ENCODE measurements around the gene ATP2B1. TPM values are rescaled to one million over a fixed set of nuclear protein-coding genes. Genes with fewer than 3 reads are reported as not detected.

ATP2B1 gene
- polyA plus RNA-seq, 2 of the 4 experiments (the other 2 are of a cell fraction): 52.7 to 132 TPM

- FAIRE-seq: no peak
- WGBS (ENCODE audit: missing lambda C conversion rate): 96% methylated on average over 5 of the region's 5 CpGs
- CTCF ChIA-PET: interaction anchor here (1.0 to 1.6 kb wide), 3 partner anchors 14 to 151 kb away, joined by 3 to 5 read pairs (median 5); no protein-coding TSS in a partner anchor
- Histone ChIP-seq H3K4me3 (no peak overlapping the region), H3K9me3 (no peaks in the 10 kb centered on the region), H3K4me2 (peak overlapping the region; percentile 42; the same call in 1 of the 3 replicates), H3K4me1 (peaks cover 80% of the 10 kb centered on the region), H3K27ac (no peak overlapping the region)
- DNase-seq (ENCODE audit: low read depth in 1 of 2, low spot score in 1 of 2): no peak
- no peak; a peak in 1 of 6 replicates for ATAC-seq
- no peak for TF ChIP-seq MAFK (IDR thresholded peaks at IDR 0.05; ENCODE audit: partially characterized antibody)
- TF ChIP-seq POLR2AphosphoS2 (conservative IDR thresholded peaks at IDR 0.05; ENCODE audit: low read length): no peak
- no peak for TF ChIP-seq JUN (IDR thresholded peaks at IDR 0.05)
- TF ChIP-seq HOXA7 (CRISPR knock-in tag; IDR thresholded peaks at IDR 0.05): no peak
- no peak for TF ChIP-seq NPAS2 (CRISPR knock-in tag; IDR thresholded peaks at IDR 0.05; ENCODE audit: borderline replicate concordance)
- no peak for TF ChIP-seq PHF8 (IDR thresholded peaks at IDR 0.05; ENCODE audit: borderline replicate concordance, low read depth)
- no peak for TF ChIP-seq TFCP2L1 (CRISPR knock-in tag; IDR thresholded peaks at IDR 0.05)
- no peak for TF ChIP-seq SREBF2 (IDR thresholded peaks at IDR 0.05)
- no peak for TF ChIP-seq HDAC2 (IDR thresholded peaks at IDR 0.05)
- TF ChIP-seq ELK1 (IDR thresholded peaks at IDR 0.05; ENCODE audit: low read depth, low read length): no peak
- TF ChIP-seq KDM1A (IDR thresholded peaks at IDR 0.05; ENCODE audit: low read depth): no peak
- TF ChIP-seq GATA3 (IDR thresholded peaks at IDR 0.05; ENCODE audit: borderline replicate concordance): no peak
- TF ChIP-seq TP53 (CRISPR knock-in tag; IDR thresholded peaks at IDR 0.05): no peak
- TF ChIP-seq EP300 (IDR thresholded peaks at IDR 0.05): no peak
- TF ChIP-seq ATOH8 (CRISPR knock-in tag; IDR thresholded peaks at IDR 0.05; ENCODE audit: low read depth): no peak
- no peak for TF ChIP-seq HEYL (CRISPR knock-in tag; IDR thresholded peaks at IDR 0.05)
- POLR2A ChIA-PET: no interaction called here
Measured at GRCh38 chr12:89694542-89694941, 14.1 kb downstream of the ATP2B1 start.

- H3K4me2 ChIP-seq: peak overlapping the region; percentile 42
- ChIA-PET POLR2A (no interaction called here), CTCF (no interaction called here)
- no peak overlapping the region for H3K4me3 ChIP-seq
- DNase-seq (ENCODE audit: low read depth in 1 of 2, low spot score in 1 of 2) (no peak), ATAC-seq (peak in 1 of 2 experiments; percentile 6; a peak in 1 of 6 replicates), FAIRE-seq (no peak)
- TF ChIP-seq ZSCAN20 (CRISPR knock-in tag; IDR thresholded peaks at IDR 0.05) (no peak), RARB (CRISPR knock-in tag; IDR thresholded peaks at IDR 0.05) (no peak), HEYL (CRISPR knock-in tag; IDR thresholded peaks at IDR 0.05) (no peak), KDM1A (IDR thresholded peaks at IDR 0.05; ENCODE audit: low read depth) (no peak), SREBF2 (IDR thresholded peaks at IDR 0.05) (no peak), FOXS1 (CRISPR knock-in tag; IDR thresholded peaks at IDR 0.05) (no peak), BCL3 (IDR thresholded peaks at IDR 0.05) (no peak), CTCF (IDR thresholded peaks at IDR 0.05) (no peak), RCOR1 (IDR thresholded peaks at IDR 0.05; ENCODE audit: low read depth, low read length) (no peak), NPAS2 (CRISPR knock-in tag; IDR thresholded peaks at IDR 0.05; ENCODE audit: borderline replicate concordance) (no peak), CEBPB (IDR thresholded peaks at IDR 0.05) (no peak), EHF (CRISPR knock-in tag; IDR thresholded peaks at IDR 0.05) (no peak)
- no peak overlapping the region for H3K27ac ChIP-seq
- WGBS (ENCODE audit: missing lambda C conversion rate): 52% methylated on average over 3 of the region's 3 CpGs
- no peaks in the 10 kb centered on the region for H3K9me3 ChIP-seq
- peaks cover 73% of the 10 kb centered on the region for H3K4me1 ChIP-seq
Measured at GRCh38 chr12:89693639-89694202, 14.9 kb downstream of the ATP2B1 start.
